NCI-H1417 (cell line): Measurements from ENCODE around the gene ORM2.
"Not testable (repeated sequence)": the region's sequence is repeated elsewhere in the genome, so short reads cannot be mapped to it uniquely, and the experiment has no call there.

Source experiments
- DNase-seq, 3 experiments: peaks; one replicate each; lab custom pipeline; 2025; lab: John Stamatoyannopoulos, UW

Gene ORM2

GRCh38 chr9:114329625-114330022 lies at the start of gene ORM2:
Gene ORM2 (plus strand): TSS chr9:114329869. CDS start chr9:114329905, 36 bp downstream.
- DNase-seq, result not testable (repeated sequence)

- no peak for DNase-seq
Observed at GRCh38 chr9:114280636-114281472, 48.8 kb upstream of the ORM2 start.

- DNase-seq, result peak in 1 of 3 experiments; percentile 16
Observed at GRCh38 chr9:114281473-114282103, 48.1 kb upstream of the ORM2 start.

DNA sequence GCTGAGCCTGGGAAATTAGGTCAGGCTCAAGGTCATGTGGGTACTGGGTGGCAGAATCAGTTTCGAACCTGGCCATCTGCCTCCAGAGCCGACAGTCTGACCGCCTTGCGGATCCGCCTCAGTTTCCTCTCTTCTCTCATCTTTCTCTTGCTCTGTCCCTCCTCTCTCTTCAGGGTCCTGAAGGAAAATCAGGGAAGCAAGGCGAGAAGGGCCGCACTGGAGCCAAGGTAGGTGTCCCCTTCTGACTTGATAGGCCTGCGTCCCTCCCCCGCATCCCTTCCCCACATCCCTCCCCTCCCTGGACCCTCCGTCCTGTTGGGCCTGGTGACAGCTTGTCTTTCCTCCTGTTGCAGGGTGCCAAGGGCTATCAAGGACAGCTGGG lies 47.6 kb upstream of the ORM2 start:
- no peak for DNase-seq

- DNase-seq, result peak in 2 of 3 experiments; percentile 33 to 38
Observed at GRCh38 chr9:114282507-114282906, 47.2 kb upstream of the ORM2 start.

DNA sequence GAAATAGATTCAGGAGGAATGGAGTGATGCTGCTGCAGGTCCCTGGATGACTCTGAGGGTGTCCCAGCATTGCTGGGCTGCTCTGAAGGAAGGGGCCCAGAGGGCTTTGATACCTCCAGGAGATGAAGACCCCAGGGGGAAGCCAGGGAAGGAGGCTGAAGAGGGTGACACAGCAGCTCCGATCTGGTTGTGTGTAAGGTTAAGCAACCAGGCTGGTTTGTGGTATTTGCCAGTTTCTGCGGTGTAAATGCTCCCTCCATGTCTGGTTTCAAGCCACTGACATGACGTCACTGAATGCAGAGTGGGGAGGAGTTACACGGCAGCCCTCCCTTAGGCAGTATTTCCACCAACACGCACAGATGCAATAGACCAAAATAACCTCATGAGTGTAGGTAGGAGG lies 46.7 kb upstream of the ORM2 start:
- peak in 2 of 3 experiments; percentile 37 to 53 for DNase-seq

DNA sequence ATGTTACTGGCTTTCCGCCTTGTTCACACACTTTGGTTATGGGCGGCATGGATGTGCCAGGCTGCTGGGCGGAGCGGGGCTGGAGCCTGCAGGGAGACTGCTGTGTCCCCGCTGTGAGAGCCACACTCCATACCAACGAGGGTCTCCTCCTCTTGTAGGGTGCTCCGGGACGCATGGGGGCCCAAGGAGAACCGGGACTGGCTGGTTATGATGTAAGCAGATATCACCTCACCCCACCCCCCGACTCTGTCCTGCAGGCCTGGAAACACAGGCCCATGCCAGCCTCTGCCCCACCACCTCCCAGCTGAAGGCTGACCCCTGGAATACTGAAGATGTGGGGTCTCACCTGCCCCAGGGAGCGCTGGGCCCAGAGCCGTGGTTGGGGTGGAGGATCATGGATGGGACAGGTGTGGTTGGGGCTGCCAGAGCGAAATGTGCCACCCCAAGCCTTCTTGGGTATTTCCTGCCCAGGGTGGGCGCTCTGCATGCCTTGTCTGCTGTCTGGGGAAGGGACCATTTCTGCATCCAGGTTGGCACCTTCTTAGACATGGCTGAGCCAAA lies 46.0 kb upstream of the ORM2 start:
- DNase-seq, result no peak

- no peak for DNase-seq
Observed at GRCh38 chr9:114284316-114285060, 45.2 kb upstream of the ORM2 start.

GRCh38 chr9:114285166-114285867 lies 44.4 kb upstream of the ORM2 start:
- no peak for DNase-seq

DNA sequence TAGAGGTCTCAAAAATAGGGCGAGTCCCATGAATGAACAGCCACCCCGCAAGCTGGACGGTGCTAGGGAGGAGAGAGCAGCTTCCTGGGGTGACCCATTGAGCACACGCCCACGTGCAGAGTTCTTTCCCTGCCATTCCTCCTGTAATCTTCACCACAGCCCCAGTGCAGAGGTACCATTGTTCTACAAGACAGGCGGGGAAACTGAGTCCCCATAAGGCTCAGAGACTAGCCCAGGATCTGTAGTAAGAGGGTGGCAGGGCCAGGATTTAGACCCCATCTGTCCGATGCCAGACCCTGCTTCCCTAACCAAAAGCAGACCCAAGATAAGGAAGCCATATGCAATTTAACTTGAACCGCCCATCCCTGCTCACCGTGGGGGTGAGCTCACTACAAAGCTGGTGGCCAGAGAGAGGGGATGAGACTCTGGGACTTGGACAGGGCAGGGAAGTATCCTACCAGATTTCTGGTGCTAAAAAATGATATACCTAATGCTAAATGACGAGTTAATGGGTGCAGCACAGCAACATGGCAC lies 43.5 kb upstream of the ORM2 start:
- no peak for DNase-seq

GRCh38 chr9:114287001-114287762 lies 42.5 kb upstream of the ORM2 start:
- peak in 2 of 3 experiments; percentile 39 to 70 for DNase-seq

DNA sequence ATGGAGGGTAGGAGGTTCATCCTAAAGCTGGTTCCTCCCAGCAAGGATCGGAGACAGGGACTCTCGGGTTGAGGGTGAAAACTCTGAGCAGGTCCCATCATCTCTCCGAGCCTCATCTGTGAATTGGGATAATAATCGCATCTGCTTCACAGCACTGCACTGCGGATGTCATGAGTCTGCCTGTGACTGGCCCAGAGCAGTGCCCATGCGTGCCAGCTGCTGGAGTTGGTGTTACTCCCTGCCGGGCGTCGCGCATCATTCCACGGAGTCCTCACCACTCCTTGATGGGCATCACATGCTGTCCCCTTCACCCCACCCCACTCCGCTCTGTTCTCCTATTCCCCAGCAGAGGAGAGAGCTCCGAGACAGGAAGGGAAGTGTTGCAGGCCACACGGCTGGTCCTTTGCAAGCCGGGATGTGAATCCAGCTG lies 41.9 kb upstream of the ORM2 start:
- DNase-seq, result peak in 1 of 3 experiments; percentile 58

DNA sequence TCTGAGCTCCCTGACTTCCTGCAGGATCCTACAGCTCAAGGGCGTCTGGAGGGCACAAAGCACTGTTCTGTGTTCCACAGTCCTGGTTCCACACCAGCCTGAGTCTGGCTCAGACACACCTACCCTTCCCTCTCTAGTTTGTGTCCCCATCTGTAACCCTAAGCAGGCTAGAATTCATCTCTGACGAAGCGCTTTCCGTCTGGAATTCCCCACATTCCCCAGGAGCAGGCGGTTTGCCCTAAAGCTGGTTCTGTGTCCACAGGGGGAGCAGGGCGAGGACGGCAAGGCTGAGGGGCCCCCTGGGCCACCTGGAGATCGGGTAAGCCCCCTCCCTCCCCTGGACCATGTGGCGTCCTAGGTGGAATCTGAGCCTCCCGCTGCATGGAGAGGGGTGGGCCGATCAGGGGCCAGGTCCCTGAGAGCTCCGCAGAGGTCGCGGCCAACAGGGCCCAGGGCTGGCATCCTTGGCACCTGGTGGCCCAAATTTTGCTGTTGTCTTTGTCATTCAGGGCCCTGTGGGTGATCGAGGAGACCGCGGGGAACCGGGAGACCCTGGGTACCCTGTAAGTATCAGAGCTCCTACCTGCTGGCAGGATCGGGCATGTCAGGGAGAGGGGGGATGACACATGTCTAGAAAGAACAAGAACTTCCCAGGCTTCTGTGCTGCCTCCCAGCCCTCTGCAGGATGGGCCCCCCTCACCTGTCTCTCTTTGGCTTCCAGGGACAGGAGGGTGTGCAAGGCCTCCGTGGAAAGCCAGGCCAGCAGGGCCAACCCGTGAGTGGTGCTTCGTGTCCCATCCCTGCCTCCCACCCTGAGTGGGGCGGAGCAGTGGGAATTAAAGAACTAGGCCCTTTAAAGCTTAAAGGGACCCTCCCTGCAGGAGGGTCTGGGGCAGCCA lies 41.2 kb upstream of the ORM2 start:
- no peak for DNase-seq

- no peak for DNase-seq
Observed at GRCh38 chr9:114289106-114289505, 40.6 kb upstream of the ORM2 start.

DNA sequence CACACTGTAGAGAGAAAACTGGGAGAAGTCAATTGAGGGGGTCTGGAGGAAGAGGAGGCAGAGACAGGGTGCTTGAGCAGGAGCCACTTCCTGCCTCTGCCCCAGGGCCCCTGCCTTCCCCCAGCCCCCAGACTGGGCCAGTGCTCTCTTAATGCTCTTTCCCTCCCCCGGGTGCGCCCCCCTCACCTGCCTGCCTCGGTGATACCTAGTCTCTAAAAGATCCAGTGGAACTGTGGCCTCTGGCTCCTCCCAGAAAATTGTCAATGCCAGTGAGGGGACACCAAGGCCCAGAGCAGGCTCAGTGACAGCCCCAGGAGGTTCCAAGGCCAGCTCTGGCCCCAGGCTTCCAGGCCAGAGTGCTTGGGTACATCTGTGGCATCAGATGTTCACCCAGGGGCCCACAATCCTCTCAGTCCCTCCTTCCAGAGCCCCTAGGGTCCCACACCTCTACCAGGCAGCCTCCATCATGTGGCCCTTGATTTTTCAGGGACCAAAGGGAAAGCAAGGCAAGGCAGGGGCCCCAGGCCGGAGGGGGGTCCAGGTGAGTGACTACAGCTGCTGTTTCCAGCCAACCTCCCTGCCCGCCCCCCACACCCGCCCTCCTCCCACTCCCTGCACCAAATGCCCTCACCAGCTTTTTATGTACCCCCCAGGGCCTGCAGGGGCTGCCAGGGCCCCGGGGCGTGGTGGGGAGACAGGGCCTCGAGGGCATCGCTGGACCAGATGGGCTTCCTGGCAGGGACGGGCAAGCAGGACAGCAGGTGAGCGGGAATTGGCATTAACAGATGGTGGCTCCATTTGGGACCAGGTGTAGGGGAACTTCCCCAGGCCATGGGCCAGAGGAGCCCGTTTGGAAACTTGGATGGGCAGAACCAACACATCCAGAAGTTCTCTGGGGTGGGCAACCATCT lies 39.8 kb upstream of the ORM2 start:
- DNase-seq, result no peak

GRCh38 chr9:114290561-114290986 lies 39.1 kb upstream of the ORM2 start:
- DNase-seq, result no peak

- peak; percentile 42 to 84 (median 66) for DNase-seq
Observed at GRCh38 chr9:114291064-114291474, 38.6 kb upstream of the ORM2 start.

GRCh38 chr9:114291886-114292590 lies 37.6 kb upstream of the ORM2 start:
- DNase-seq, result no peak
